PC-3 (cell line): ENCODE measurements around the gene USP14. TPM values are rescaled to one million over a fixed set of nuclear protein-coding genes. Genes with fewer than 3 reads are reported as not detected.

Source experiments
- ATAC-seq: fragments of 200-7000 bp; cut with Tn5 transposase; 2 replicates; pipeline ENCODE4 v1.9.1; 2020; ENCODE audit warnings: mild to moderate bottlenecking, moderate library complexity
- BruUV-seq: library from RNA; stranded (reverse); fragments of 400-500 nt; replicated peaks from 2 replicates; lab custom pipeline; 2021; lab: Mats Ljungman, UMichigan
- CTCF ChIA-PET: fragments of 300-600 bp; sonication (Branson Sonifier 250); formaldehyde crosslinking; loops from one replicate; lab custom pipeline; 2022; ENCODE audit warnings: antibody characterized with exemption; lab: Charles Lee
- POLR2A ChIA-PET: fragments of 300-600 bp; sonication (Branson Sonifier 250); formaldehyde crosslinking; loops from one replicate; lab custom pipeline; 2022; ENCODE audit warnings: antibody characterized with exemption; ENCODE audit not compliant: unreplicated experiment; lab: Charles Lee
- DNase-seq: peaks from one replicate; pipeline ENCODE4 v3.0.0-alpha.2; 2015
- H2AFZ ChIP-seq: fragments of 300-600 bp; sonication (generic); 2 replicates; pipeline ENCODE4 v1.6.0; 2016; ENCODE audit warnings: antibody characterized with exemption, low read length
- H3F3A ChIP-seq: fragments of 300-600 bp; sonication (generic); one replicate; pipeline ENCODE4 v1.6.0; 2017; ENCODE audit warnings: antibody characterized with exemption, low read length, control low read depth, mild to moderate bottlenecking; ENCODE audit not compliant: unreplicated experiment
- H3K27ac ChIP-seq: fragments of 300-600 bp; sonication (generic); 2 replicates; pipeline ENCODE4 v1.5.1; 2016; ENCODE audit warnings: mild to moderate bottlenecking, low read length
- H3K27me3 ChIP-seq: fragments of 300-600 bp; sonication (generic); 2 replicates; pipeline ENCODE4 v1.6.1; 2016; ENCODE audit warnings: low read length, mixed read lengths
- H3K36me3 ChIP-seq: fragments of 300-600 bp; sonication (generic); 2 replicates; pipeline ENCODE4 v1.6.1; 2016; ENCODE audit warnings: low read depth, mixed run types, low read length, mixed read lengths
- H3K4me1 ChIP-seq: fragments of 300-600 bp; sonication (generic); 2 replicates; pipeline ENCODE4 v1.5.1; 2016; ENCODE audit warnings: low read length; ENCODE audit not compliant: insufficient read depth
- H3K4me2 ChIP-seq: fragments of 300-600 bp; sonication (generic); 2 replicates; pipeline ENCODE4 v1.6.0; 2016; ENCODE audit warnings: low read length
- H3K4me3 ChIP-seq: fragments of 300-600 bp; sonication (generic); 2 replicates; pipeline ENCODE4 v1.5.1; 2016; ENCODE audit warnings: mild to moderate bottlenecking, low read length, mixed read lengths
- H3K79me2 ChIP-seq: fragments of 300-600 bp; sonication (generic); 2 replicates; pipeline ENCODE4 v1.6.1; 2017; ENCODE audit warnings: low read length, mixed read lengths
- H3K9ac ChIP-seq: fragments of 300-600 bp; sonication (generic); 2 replicates; pipeline ENCODE4 v1.6.0; 2016; ENCODE audit warnings: mild to moderate bottlenecking, low read length
- H3K9me2 ChIP-seq: fragments of 300-600 bp; sonication (generic); replicated peaks from 2 replicates; pipeline ENCODE4 v1.6.1; 2016; ENCODE audit warnings: mixed run types, low read length, mixed read lengths
- H3K9me3 ChIP-seq: fragments of 300-600 bp; sonication (generic); 2 replicates; pipeline ENCODE4 v1.6.1; 2016; ENCODE audit warnings: low read length, mixed read lengths
- H4K20me1 ChIP-seq: fragments of 300-600 bp; sonication (generic); 2 replicates; pipeline ENCODE4 v1.6.1; 2016; ENCODE audit warnings: low read length, mixed read lengths
- CTCF ChIP-seq: fragments of 300-600 bp; sonication (generic); conservative IDR thresholded peaks from 2 replicates; pipeline ENCODE4 v1.5.1; 2017; ENCODE audit warnings: antibody characterized with exemption, low read depth, mild to moderate bottlenecking, low read length
- EZH2 ChIP-seq: fragments of 300-600 bp; sonication (generic); IDR thresholded peaks from one replicate; pipeline ENCODE4 v1.6.1; 2017; ENCODE audit warnings: antibody characterized with exemption, mild to moderate bottlenecking, low read length; ENCODE audit not compliant: unreplicated experiment
- EZH2phosphoT487 ChIP-seq: fragments of 300-600 bp; sonication (generic); IDR thresholded peaks from 2 replicates; pipeline ENCODE4 v1.6.1; 2018; ENCODE audit warnings: mild to moderate bottlenecking, antibody characterized with exemption, low read length, borderline replicate concordance
- intact Hi-C: fragments of 100-400 bp; cut with micrococcal nuclease; formaldehyde crosslinking; loops from 2 replicates; pipeline ENCODE4 v1.9.0; 2023
- total RNA-seq: library from RNA; depleted of rRNA; stranded (reverse); fragments of >200 nt; gene quantifications from 2 replicates; pipeline ENCODE4 v1.2.3, GENCODE V29; 2014

USP14 gene
- total RNA-seq, 1 experiment from 2014 or later, result 30.7 TPM

- no peaks in the 10 kb centered on the region for H3K27me3 ChIP-seq
- peak; percentile 28 for DNase-seq
- intact Hi-C loops, result loop anchor here (2.0 to 5.0 kb wide), 2 partner anchors 47 to 110 kb away; partner anchors contain the start of gene THOC1
- H4K20me1 ChIP-seq, result peaks cover 36% of the 10 kb centered on the region
- peaks cover 28% of the 10 kb centered on the region for H3K4me1 ChIP-seq
- peak overlapping the region; percentile 94 for H3K9ac ChIP-seq
- ChIA-PET CTCF (no interaction called here), POLR2A (no interaction called here)
- BruUV-seq, result TSS peak; percentile 79
- H3F3A ChIP-seq, result no peaks in the 10 kb centered on the region
- peak overlapping the region; percentile 89 for H3K4me2 ChIP-seq
- peak overlapping the region; percentile 59 for H3K27ac ChIP-seq
- peaks cover 59% of the 10 kb centered on the region for H3K79me2 ChIP-seq
- H3K36me3 ChIP-seq, result peaks cover 14% of the 10 kb centered on the region
- TF ChIP-seq EZH2phosphoT487 (no peak), EZH2 (no peak), CTCF (no peak)
- no peaks in the 10 kb centered on the region for H3K9me3 ChIP-seq
- peak overlapping the region; percentile 41; the same call in 1 of the 2 replicates for H2AFZ ChIP-seq
- peak overlapping the region; percentile 99 for H3K4me3 ChIP-seq
- peak; percentile 11; the same call in 1 of the 2 replicates for ATAC-seq
- H3K9me2 ChIP-seq, result no peaks in the 10 kb centered on the region
Observed at GRCh38 chr18:159037-159652, 788 bp downstream of the USP14 start.

DNA sequence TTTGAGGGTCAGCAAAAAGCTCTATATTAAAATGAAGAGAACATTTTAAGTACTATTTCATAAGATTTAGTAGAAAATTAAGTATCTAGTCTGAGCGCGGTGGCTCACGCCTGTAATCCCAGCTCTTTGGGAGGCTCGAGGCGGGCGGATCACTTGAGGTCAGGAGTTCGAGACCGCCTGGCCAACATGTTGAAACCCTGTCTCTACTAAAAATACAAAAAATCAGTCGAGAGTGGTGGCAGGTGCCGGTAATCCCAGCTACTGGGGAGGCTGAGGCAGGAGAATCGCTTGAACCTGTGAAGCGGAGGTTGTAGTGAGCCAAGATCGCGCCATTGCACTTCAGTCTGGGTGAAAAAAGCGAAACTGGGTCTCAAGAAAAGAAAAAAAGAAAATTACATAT lies 1.6 kb downstream of the USP14 start:
- Histone ChIP-seq H3K9me2 (no peaks in the 10 kb centered on the region), H3F3A (no peaks in the 10 kb centered on the region), H3K9me3 (no peaks in the 10 kb centered on the region), H3K4me1 (peaks cover 28% of the 10 kb centered on the region), H2AFZ (no peak overlapping the region), H3K4me3 (peak overlapping the region; percentile 99), H3K27ac (no peak overlapping the region), H4K20me1 (peaks cover 36% of the 10 kb centered on the region), H3K4me2 (peak overlapping the region; percentile 89), H3K27me3 (no peaks in the 10 kb centered on the region), H3K9ac (peak overlapping the region; percentile 94; the same call in 1 of the 2 replicates), H3K36me3 (peaks cover 15% of the 10 kb centered on the region), H3K79me2 (peaks cover 62% of the 10 kb centered on the region)
- ChIA-PET POLR2A (no interaction called here), CTCF (no interaction called here)
- intact Hi-C loops, result loop anchor here (2.0 to 5.0 kb wide), 2 partner anchors 48 to 109 kb away; partner anchors contain the start of gene THOC1
- no peak for ATAC-seq
- no peak for DNase-seq
- TF ChIP-seq CTCF (no peak), EZH2 (no peak), EZH2phosphoT487 (no peak)
- BruUV-seq, result no TSS peak
